KOPT-K1 (cell line): ENCODE measurements around the gene SLC8A3.

Source experiments
- H3K27ac ChIP-seq: fragments of 200-600 bp; sonication (generic); 2 replicates; pipeline ENCODE4 v1.5.1; 2016; ENCODE audit warnings: antibody characterized with exemption, mild to moderate bottlenecking, low read depth, low read length; ENCODE audit not compliant: poor library complexity, severe bottlenecking
- H3K36me3 ChIP-seq: fragments of 200-600 bp; sonication (generic); 2 replicates; pipeline ENCODE4 v1.5.1; 2017; ENCODE audit warnings: antibody characterized with exemption, mild to moderate bottlenecking, low read length, moderate library complexity; ENCODE audit not compliant: insufficient read depth
- H3K9me3 ChIP-seq: fragments of 200-600 bp; sonication (generic); 2 replicates; pipeline ENCODE4 v1.5.1; 2017; ENCODE audit warnings: antibody characterized with exemption, low read length, mild to moderate bottlenecking; ENCODE audit not compliant: insufficient read depth, poor library complexity, severe bottlenecking

Gene SLC8A3

GRCh38 chr14:70002589-70003346 is 186.0 kb downstream of the SLC8A3 start:
- H3K27ac ChIP-seq = no peak overlapping the region
- no peaks in the 10 kb centered on the region for H3K9me3 ChIP-seq
- H3K36me3 ChIP-seq = no peaks in the 10 kb centered on the region

DNA sequence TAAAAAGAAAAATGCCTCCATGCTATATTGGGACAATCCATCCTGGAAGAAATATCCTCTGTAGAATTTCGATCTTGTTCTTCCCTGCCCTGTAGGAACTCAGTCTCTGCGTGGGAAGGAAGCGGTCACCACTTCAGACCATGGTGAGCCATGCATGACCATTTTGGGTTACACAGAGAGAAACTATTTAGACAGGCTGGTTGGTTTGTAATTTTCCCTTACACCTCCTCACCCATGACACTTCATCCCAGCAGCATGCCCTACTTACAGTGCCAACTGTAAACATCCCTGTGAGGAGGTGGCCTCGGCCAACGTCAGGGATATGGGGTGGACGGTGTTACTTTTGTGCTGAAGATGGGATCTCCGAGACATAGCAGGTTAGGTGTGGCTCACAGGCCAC is 188.2 kb downstream of the SLC8A3 start:
- Histone ChIP-seq H3K27ac (no peak overlapping the region), H3K36me3 (no peaks in the 10 kb centered on the region), H3K9me3 (no peaks in the 10 kb centered on the region)

DNA sequence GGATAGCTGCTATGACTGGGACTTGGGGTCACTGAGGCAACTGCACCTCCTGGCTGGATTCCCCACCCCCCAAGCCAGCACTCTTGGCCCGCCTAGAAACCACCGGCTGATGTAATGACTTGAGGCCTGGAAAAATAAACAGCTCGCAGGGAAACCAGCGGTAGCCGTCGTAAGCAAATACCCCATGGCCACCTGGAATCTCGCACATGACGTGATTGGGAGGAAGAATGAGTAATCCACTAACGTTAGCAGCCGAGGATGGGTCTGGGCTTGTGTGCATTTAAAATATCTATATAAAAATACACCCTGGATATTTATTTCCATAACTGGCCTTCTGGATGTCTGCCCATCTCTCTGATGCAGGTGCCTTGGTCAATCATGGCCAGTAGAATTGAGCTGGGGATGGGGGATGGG is 189.5 kb downstream of the SLC8A3 start:
- Histone ChIP-seq H3K27ac (no peak overlapping the region), H3K36me3 (no peaks in the 10 kb centered on the region), H3K9me3 (no peaks in the 10 kb centered on the region)

DNA sequence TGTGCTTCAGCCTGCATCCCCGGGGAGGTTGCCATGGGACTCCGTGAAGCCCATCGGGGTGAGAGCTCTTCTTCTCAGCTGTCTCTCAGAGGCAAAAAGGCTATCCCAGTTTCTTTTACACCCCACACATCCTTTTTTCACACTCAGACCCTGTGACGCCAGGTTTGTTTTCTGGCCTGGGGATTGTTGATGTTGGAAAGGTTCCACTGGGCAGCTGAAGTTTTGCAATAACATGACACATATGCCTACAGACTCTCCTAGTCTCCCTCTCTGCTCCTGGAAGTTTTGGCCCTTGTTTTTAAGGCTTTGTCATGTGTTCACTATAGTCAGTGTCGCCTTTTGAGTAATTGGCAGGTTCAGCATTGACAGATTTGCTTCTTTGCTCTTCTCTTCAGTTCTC is 190.9 kb downstream of the SLC8A3 start:
- Histone ChIP-seq H3K9me3 (no peaks in the 10 kb centered on the region), H3K36me3 (no peaks in the 10 kb centered on the region), H3K27ac (no peak overlapping the region)

DNA sequence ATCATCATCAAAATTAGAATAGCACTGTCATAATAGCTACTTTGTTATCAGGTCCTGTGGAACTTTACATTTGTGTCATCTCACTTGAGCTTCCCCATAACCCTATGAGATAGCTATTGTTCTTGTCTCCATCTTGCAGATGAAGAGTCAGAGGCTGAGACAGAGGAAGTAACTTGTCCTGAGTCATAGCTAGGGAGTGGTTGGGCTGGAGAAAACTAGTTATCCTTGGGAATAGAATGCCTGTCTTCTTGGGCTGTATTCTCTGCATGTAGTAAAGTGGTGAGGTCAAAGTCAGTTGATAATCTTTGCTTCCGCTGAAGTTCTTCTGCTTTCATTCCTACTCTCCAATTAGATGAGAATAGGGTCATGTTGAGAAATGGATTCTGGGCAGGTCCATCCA is 192.5 kb downstream of the SLC8A3 start:
- Histone ChIP-seq H3K9me3 (no peaks in the 10 kb centered on the region), H3K36me3 (no peaks in the 10 kb centered on the region), H3K27ac (no peak overlapping the region)
